Mesenchymal stem cell (in vitro differentiated cells and primary cell): ENCODE measurements around the gene STK32B.
A peak's percentile ranks its signal among the peaks of the same experiment; 100 is the strongest.
"Not testable (repeated sequence)": the region's sequence is repeated elsewhere in the genome, so short reads cannot be mapped to it uniquely, and the experiment has no call there.

Experiments
- DNase-seq: peaks from one replicate; pipeline ENCODE4 v3.0.0-alpha.2; 2013
- H2AFZ ChIP-seq: one replicate; pipeline ENCODE4 v1.6.1; 2013; ENCODE audit warnings: low read depth, mild to moderate bottlenecking, control low read depth, inconsistent platforms, low read length, moderate library complexity
- H2AK5ac ChIP-seq: 2 replicates; pipeline ENCODE4 v1.6.1; 2013; ENCODE audit warnings: low read length, moderate library complexity, mild to moderate bottlenecking, inconsistent platforms; ENCODE audit not compliant: severe bottlenecking
- H2BK120ac ChIP-seq: one replicate; pipeline ENCODE4 v1.6.1; 2013; ENCODE audit warnings: low read depth, mild to moderate bottlenecking, inconsistent platforms, low read length, moderate library complexity
- H2BK12ac ChIP-seq, 2 experiments: one replicate each; pipeline ENCODE4 v1.6.1; 2013; ENCODE audit warnings: inconsistent platforms in 2 of 2, low read length in 2 of 2, mild to moderate bottlenecking in 2 of 2, moderate library complexity in 2 of 2, control low read depth in 1 of 2
- H2BK15ac ChIP-seq: one replicate; pipeline ENCODE4 v1.6.1; 2013; ENCODE audit warnings: mild to moderate bottlenecking, low read depth, inconsistent platforms; ENCODE audit not compliant: poor library complexity, severe bottlenecking
- H2BK5ac ChIP-seq: 2 replicates; pipeline ENCODE4 v1.6.1; 2013; ENCODE audit warnings: low read depth, mild to moderate bottlenecking, low read length, control low read depth, inconsistent platforms; ENCODE audit not compliant: poor library complexity, severe bottlenecking
- H3K14ac ChIP-seq, 2 experiments: one replicate each; pipeline ENCODE4 v1.6.1; 2013; ENCODE audit warnings: inconsistent platforms in 2 of 2, low read length in 2 of 2, control low read depth in 1 of 2, mild to moderate bottlenecking in 1 of 2, moderate library complexity in 1 of 2
- H3K18ac ChIP-seq, 2 experiments: one replicate each; pipeline ENCODE4 v1.6.1; 2013; ENCODE audit warnings: inconsistent platforms in 2 of 2, low read length in 2 of 2, control low read depth in 1 of 2, low read depth in 1 of 2, mild to moderate bottlenecking in 1 of 2
- H3K23ac ChIP-seq, 2 experiments: one replicate each; pipeline ENCODE4 v1.6.1; 2013; ENCODE audit warnings: inconsistent platforms in 2 of 2, low read length in 2 of 2, mild to moderate bottlenecking in 2 of 2, moderate library complexity in 2 of 2, control low read depth in 1 of 2
- H3K27ac ChIP-seq: 2 replicates; pipeline ENCODE4 v1.5.1; 2013; ENCODE audit warnings: mild to moderate bottlenecking, moderate library complexity, low read length, control low read depth, inconsistent platforms; ENCODE audit not compliant: poor library complexity, severe bottlenecking
- H3K27me3 ChIP-seq, 2 experiments: 2 replicates each; pipeline versions ENCODE4 v1.6.1 to v1.7.0; 2013; ENCODE audit warnings: low read length in 2 of 2, mild to moderate bottlenecking in 2 of 2, moderate library complexity in 2 of 2, control low read depth in 1 of 2, inconsistent platforms in 1 of 2; ENCODE audit not compliant: control insufficient read depth in 1 of 2, insufficient read depth in 1 of 2
- H3K36me3 ChIP-seq, 2 experiments: 2 replicates each; pipeline versions ENCODE4 v1.6.1 to v1.7.0; 2013; ENCODE audit warnings: low read length in 2 of 2, control low read depth in 1 of 2, inconsistent platforms in 1 of 2, low read depth in 1 of 2, mild to moderate bottlenecking in 1 of 2; ENCODE audit not compliant: insufficient read depth in 2 of 2, control insufficient read depth in 1 of 2
- H3K4ac ChIP-seq, 2 experiments: one replicate each; pipeline ENCODE4 v1.6.1; 2013; ENCODE audit warnings: inconsistent platforms in 2 of 2, low read length in 2 of 2, mild to moderate bottlenecking in 2 of 2, moderate library complexity in 2 of 2, control low read depth in 1 of 2, low read depth in 1 of 2
- H3K4me1 ChIP-seq: 2 replicates; pipeline ENCODE4 v1.6.1; 2013; ENCODE audit warnings: low read depth, low read length, control low read depth; ENCODE audit not compliant: control insufficient read depth, insufficient read depth
- H3K4me2 ChIP-seq: 2 replicates; pipeline ENCODE4 v1.6.1; 2013; ENCODE audit warnings: low read length, mild to moderate bottlenecking, inconsistent platforms; ENCODE audit not compliant: poor library complexity, severe bottlenecking
- H3K4me3 ChIP-seq, 2 experiments: 2 replicates each; pipeline versions ENCODE4 v1.5.1 to v1.7.0; 2013; ENCODE audit warnings: low read length in 2 of 2, mild to moderate bottlenecking in 2 of 2, control low read depth in 1 of 2, low read depth in 1 of 2; ENCODE audit not compliant: insufficient read depth in 1 of 2
- H3K79me1 ChIP-seq: replicated peaks from 2 replicates; pipeline ENCODE4 v1.6.1; 2013; ENCODE audit warnings: mild to moderate bottlenecking, control low read depth, low read length, inconsistent platforms; ENCODE audit not compliant: poor library complexity, severe bottlenecking
- H3K9ac ChIP-seq: 2 replicates; pipeline ENCODE4 v1.7.0; 2013; ENCODE audit warnings: mild to moderate bottlenecking, low read length, moderate library complexity
- H3K9me3 ChIP-seq: 2 replicates; pipeline ENCODE4 v1.7.0; 2013; ENCODE audit warnings: mild to moderate bottlenecking, low read length; ENCODE audit not compliant: control insufficient read depth
- H4K8ac ChIP-seq: one replicate; pipeline ENCODE4 v1.6.1; 2013; ENCODE audit warnings: inconsistent platforms, mild to moderate bottlenecking, low read length, moderate library complexity
- H4K91ac ChIP-seq: one replicate; pipeline ENCODE4 v1.6.1; 2013; ENCODE audit warnings: mild to moderate bottlenecking, low read length, inconsistent platforms
- WGBS: methylation state at CpG from one replicate; pipeline ENCODE4 v1.1.7; 2013; ENCODE audit warnings: mixed read lengths; 5-methylcytosine and 5-hydroxymethylcytosine counted together

The STK32B gene

DNA sequence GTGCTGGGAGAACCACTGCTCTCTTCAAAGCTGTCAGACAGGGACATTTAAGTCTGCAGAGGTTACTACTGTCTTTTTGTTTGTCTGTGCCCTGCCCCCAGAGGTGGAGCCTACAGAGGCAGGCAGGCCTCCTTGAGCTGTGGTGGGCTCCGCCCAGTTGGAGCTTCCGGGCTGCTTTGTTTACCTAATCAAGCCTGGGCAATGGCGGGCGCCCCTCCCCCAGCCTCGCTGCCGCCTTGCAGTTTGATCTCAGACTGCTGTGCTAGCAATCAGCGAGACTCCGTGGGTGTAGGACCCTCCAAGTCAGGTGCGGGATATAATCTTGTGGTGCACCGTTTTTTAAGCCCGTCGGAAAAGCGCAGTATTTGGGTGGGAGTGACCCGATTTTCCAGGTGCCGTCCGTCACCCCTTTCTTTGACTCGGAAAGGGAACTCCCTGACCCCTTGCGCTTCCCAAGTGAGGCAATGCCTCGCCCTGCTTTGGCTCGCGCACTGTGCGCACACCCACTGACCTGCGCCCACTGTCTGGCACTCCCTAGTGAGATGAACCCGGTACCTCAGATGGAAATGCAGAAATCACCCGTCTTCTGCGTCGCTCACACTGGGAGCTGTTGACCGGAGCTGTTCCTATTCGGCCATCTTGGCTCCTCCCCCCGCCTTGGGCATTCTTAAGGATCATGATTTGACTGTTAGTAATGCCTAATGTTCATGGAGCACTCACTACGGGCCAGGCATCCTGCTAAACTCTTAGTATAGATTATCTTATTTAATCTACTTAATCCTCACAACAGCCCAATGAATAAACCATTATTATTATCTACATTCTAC, 392.9 kb downstream of the STK32B start:
- not testable (repeated sequence) for H3K4me3 ChIP-seq, H2AK5ac ChIP-seq, H3K4me2 ChIP-seq, H2BK12ac ChIP-seq, H3K27me3 ChIP-seq, DNase-seq, H3K14ac ChIP-seq, H3K36me3 ChIP-seq, H4K8ac ChIP-seq, H2AFZ ChIP-seq, H3K23ac ChIP-seq, H2BK5ac ChIP-seq, H2BK120ac ChIP-seq, H4K91ac ChIP-seq, H3K4me1 ChIP-seq, H3K9me3 ChIP-seq, H3K4ac ChIP-seq, H3K18ac ChIP-seq, H3K27ac ChIP-seq, H3K9ac ChIP-seq, H3K79me1 ChIP-seq, H2BK15ac ChIP-seq
- WGBS, result 90% methylated on average over 22 of the region's 31 CpGs

DNA sequence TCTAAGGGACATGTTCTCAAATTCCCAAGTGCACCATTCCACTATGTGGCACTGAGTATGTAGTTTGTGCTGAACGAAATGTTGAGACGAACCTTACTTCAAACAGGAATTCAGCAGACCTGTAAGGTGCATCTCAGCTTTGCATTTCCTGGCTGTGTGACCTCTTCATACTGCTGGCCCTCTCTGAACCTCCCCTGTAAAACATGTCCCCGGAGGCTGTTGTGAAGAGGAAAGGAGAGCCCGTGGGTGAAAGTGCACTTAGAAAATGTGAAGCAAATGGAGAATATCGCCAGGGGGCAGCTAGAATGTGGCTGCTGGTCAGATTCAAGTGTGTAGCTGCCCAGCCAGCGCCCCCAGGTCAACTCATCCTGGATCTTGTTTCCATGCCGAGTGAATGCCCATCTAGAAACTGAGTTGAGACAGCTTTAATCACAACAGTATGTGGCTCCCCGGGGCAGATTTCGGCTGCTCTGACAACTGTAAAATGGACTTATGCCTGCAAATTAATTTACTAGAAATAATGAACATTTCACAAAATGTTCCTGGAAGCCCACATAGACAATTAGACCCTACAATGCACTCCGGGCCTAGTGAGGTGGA, 393.7 kb downstream of the STK32B start:
- H3K36me3 ChIP-seq, result peaks cover 0 to 3% of the 10 kb centered on the region in 2 experiments
- 82% methylated on average over 6 of the region's 10 CpGs for WGBS

DNA sequence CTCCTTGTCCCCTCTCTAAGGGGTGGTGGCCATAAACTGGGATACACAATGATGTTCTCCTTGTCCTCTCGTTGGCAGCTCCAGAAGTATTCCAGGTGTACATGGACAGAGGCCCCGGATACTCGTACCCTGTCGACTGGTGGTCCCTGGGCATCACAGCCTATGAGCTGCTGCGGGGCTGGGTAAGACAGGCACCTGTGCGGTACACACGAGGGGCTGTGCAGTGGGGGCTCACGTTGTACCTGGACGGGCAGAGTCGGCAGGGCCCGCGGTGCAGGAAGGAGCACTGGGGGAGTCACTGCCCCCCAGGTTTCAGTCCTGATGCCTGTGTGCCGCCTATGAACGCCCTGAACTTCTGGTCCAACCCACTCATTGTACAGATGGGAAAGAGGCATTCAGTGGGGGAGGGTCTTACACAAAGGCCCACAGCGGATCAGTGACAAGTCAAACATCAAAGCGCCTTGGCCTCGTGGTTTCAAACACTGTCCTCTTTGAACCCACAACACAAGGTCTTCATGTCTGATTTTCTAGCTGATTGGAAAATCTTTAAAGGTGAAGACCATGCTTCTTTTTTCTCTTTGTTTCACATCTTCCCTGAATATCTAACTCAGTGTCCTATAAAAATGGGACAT, 395.4 kb downstream of the STK32B start:
- WGBS, result 88% methylated on average over 17 of the region's 17 CpGs
- Histone ChIP-seq H3K9ac (no peak overlapping the region), H2AK5ac (no peak overlapping the region), H3K18ac (no peak overlapping the region), H4K91ac (no peak overlapping the region), H3K79me1 (no peaks in the 10 kb centered on the region), H2BK12ac (no peak overlapping the region), H3K23ac (no peak overlapping the region), H3K27me3 (no peaks in the 10 kb centered on the region), H2AFZ (no peak overlapping the region), H3K27ac (no peak overlapping the region), H3K4me1 (peaks cover 5% of the 10 kb centered on the region), H2BK120ac (no peak overlapping the region), H4K8ac (no peak overlapping the region), H3K14ac (no peak overlapping the region), H3K9me3 (no peaks in the 10 kb centered on the region), H2BK5ac (no peak overlapping the region), H3K36me3 (peaks cover 0 to 3% of the 10 kb centered on the region in 2 experiments), H2BK15ac (no peak overlapping the region), H3K4ac (no peak overlapping the region), H3K4me3 (no peak overlapping the region), H3K4me2 (no peak overlapping the region)
- no peak for DNase-seq

More for the DNA sequence above, 393.7 kb downstream of the STK32B start:
- Histone ChIP-seq H3K79me1 (no peaks in the 10 kb centered on the region), H3K23ac (peak overlapping the region in 1 of 2 experiments; percentile 72), H3K9ac (no peak overlapping the region), H3K9me3 (no peaks in the 10 kb centered on the region), H3K4me3 (no peak overlapping the region), H3K4me1 (peaks cover 5% of the 10 kb centered on the region), H3K27ac (no peak overlapping the region), H3K27me3 (no peaks in the 10 kb centered on the region), H2BK5ac (no peak overlapping the region), H4K91ac (no peak overlapping the region), H2BK120ac (no peak overlapping the region), H3K18ac (no peak overlapping the region), H2BK12ac (no peak overlapping the region), H3K14ac (no peak overlapping the region), H2AFZ (no peak overlapping the region), H4K8ac (no peak overlapping the region), H3K4ac (no peak overlapping the region), H2AK5ac (no peak overlapping the region), H3K4me2 (no peak overlapping the region), H2BK15ac (no peak overlapping the region)
- DNase-seq, result no peak

DNA sequence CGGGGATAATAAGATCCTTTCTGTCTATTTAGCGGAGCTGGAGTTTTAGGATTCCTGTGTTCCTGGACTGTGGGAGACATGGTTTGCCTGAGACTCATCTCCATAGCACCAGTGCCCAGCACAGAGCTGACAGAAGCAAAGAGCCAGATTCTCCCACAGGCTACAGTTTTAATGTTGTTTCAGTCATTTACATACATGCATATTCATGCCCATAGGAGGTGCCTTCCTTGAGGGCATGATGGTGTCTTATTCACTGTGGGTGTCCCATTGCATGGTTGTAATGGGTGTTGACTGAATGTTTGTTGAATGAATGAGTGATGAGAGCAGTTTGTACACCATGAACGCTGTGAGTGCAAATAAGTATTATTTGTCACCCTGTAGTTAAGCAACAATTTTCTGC, 396.5 kb downstream of the STK32B start:
- no peak overlapping the region for H4K91ac ChIP-seq
- no peak overlapping the region for H3K14ac ChIP-seq
- no peak overlapping the region for H2AK5ac ChIP-seq
- no peak overlapping the region for H3K4me2 ChIP-seq
- no peak overlapping the region for H2BK15ac ChIP-seq
- no peak for DNase-seq
- no peak overlapping the region for H3K27ac ChIP-seq
- no peak overlapping the region for H3K18ac ChIP-seq
- H2AFZ ChIP-seq, result no peak overlapping the region
- 85% methylated on average over 2 of the region's 3 CpGs for WGBS
- H2BK120ac ChIP-seq, result no peak overlapping the region
- H3K4me1 ChIP-seq, result peaks cover 5% of the 10 kb centered on the region
- no peak overlapping the region for H3K4me3 ChIP-seq
- peaks cover 0 to 3% of the 10 kb centered on the region in 2 experiments for H3K36me3 ChIP-seq
- no peak overlapping the region for H3K23ac ChIP-seq
- no peaks in the 10 kb centered on the region for H3K27me3 ChIP-seq
- H3K79me1 ChIP-seq, result no peaks in the 10 kb centered on the region
- no peaks in the 10 kb centered on the region for H3K9me3 ChIP-seq
- no peak overlapping the region for H4K8ac ChIP-seq
- no peak overlapping the region for H3K4ac ChIP-seq
- no peak overlapping the region for H2BK12ac ChIP-seq
- H3K9ac ChIP-seq, result no peak overlapping the region
- H2BK5ac ChIP-seq, result no peak overlapping the region
